Epithelial cell of proximal tubule (primary cell): ENCODE measurements around the gene CFAP46. TPM values are rescaled to one million over a fixed set of nuclear protein-coding genes. Genes with fewer than 3 reads are reported as not detected.
A peak's percentile ranks its signal among the peaks of the same experiment; 100 is the strongest.
"Not testable (repeated sequence)": the region's sequence is repeated elsewhere in the genome, so short reads cannot be mapped to it uniquely, and the experiment has no call there.

Experiments used
- DNase-seq: peaks from one replicate; pipeline ENCODE4 v3.0.0-alpha.2; 2011; ENCODE audit warnings: low read depth
- H3K4me3 ChIP-seq: 2 replicates; pipeline ENCODE4 v1.5.1; 2011; ENCODE audit warnings: low read depth, mild to moderate bottlenecking, low read length
- total RNA-seq: library from RNA; depleted of rRNA; stranded (reverse); fragments of >200 nt; gene quantifications from 2 replicates; pipeline ENCODE4 v1.2.3, GENCODE V29; 2015
- TF ChIP-seq, protein P1 (sequence below): conservative IDR thresholded peaks from 2 replicates; pipeline ENCODE4 v1.5.1; 2012; ENCODE audit warnings: low read depth, mild to moderate bottlenecking, low read length

Gene CFAP46
- total RNA-seq, 1 donor from 2014 or later: 2.2 TPM

GRCh38 chr10:132906106-132906505 is 36.3 kb downstream of the CFAP46 start:
- no peak for DNase-seq
- no peak overlapping the region for H3K4me3 ChIP-seq
- TF ChIP-seq, protein P1, sequence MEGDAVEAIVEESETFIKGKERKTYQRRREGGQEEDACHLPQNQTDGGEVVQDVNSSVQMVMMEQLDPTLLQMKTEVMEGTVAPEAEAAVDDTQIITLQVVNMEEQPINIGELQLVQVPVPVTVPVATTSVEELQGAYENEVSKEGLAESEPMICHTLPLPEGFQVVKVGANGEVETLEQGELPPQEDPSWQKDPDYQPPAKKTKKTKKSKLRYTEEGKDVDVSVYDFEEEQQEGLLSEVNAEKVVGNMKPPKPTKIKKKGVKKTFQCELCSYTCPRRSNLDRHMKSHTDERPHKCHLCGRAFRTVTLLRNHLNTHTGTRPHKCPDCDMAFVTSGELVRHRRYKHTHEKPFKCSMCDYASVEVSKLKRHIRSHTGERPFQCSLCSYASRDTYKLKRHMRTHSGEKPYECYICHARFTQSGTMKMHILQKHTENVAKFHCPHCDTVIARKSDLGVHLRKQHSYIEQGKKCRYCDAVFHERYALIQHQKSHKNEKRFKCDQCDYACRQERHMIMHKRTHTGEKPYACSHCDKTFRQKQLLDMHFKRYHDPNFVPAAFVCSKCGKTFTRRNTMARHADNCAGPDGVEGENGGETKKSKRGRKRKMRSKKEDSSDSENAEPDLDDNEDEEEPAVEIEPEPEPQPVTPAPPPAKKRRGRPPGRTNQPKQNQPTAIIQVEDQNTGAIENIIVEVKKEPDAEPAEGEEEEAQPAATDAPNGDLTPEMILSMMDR: no peak

DNA sequence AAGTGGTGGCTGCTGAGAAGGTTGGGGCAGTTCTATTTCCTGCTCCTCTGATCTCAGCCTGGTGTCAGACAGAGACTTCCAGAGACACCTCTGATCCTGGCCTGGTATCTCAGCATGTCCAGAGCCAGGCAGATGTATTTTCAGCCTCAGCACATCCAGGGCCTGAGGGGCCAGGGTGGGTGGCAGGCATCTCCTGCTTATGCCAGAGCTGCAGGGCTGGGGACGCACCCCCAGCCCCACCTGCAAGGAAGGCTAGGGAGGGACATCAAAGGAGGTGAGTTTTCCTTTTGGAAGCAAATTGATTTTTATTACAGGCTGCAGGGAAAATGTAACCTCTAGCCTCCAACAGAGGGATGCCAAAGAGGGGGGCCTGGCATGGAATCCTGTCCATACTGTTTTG is 36.7 kb downstream of the CFAP46 start:
- no peak overlapping the region for H3K4me3 ChIP-seq
- TF ChIP-seq, protein P1: no peak
- DNase-seq: no peak

GRCh38 chr10:132904814-132905649 is 37.3 kb downstream of the CFAP46 start:
- no peak for DNase-seq
- TF ChIP-seq, protein P1: no peak

GRCh38 chr10:132904181-132904813 is 38.1 kb downstream of the CFAP46 start:
- no peak for DNase-seq
- no peak overlapping the region for H3K4me3 ChIP-seq
- TF ChIP-seq, protein P1: peak; percentile 90

More at GRCh38 chr10:132904814-132905649, 37.3 kb downstream of the CFAP46 start:
- no peak overlapping the region for H3K4me3 ChIP-seq

- not testable (repeated sequence) for DNase-seq, H3K4me3 ChIP-seq
Measured at GRCh38 chr10:132902656-132903575, 39.5 kb downstream of the CFAP46 start.

- TF ChIP-seq, protein P1: no peak
- no peak overlapping the region for H3K4me3 ChIP-seq
- DNase-seq: no peak
Measured at GRCh38 chr10:132901351-132901750, 41.0 kb downstream of the CFAP46 start.

GRCh38 chr10:132900211-132900756 is 42.1 kb downstream of the CFAP46 start:
- no peak for DNase-seq
- no peak overlapping the region for H3K4me3 ChIP-seq
- TF ChIP-seq, protein P1: no peak
